Sciatic nerve (tissue), 2 donors: Measurements from ENCODE around the gene SEPHS1. TPM values are rescaled to one million over a fixed set of nuclear protein-coding genes. Genes with fewer than 3 reads are reported as not detected.
A peak's percentile ranks its signal among the peaks of the same experiment; 100 is the strongest.

Source experiments
- ATAC-seq: fragments of 200-7000 bp; cut with Tn5 transposase; one replicate; pipeline ENCODE4 v1.9.1; 2020; ENCODE audit warnings: mild to moderate bottlenecking, moderate library complexity
- DNase-seq: peaks from one replicate; pipeline ENCODE4 v3.0.0-alpha.2; 2020; ENCODE audit warnings: low spot score
- intact Hi-C: fragments of 100-400 bp; cut with DNase I; formaldehyde crosslinking; loops from one replicate; pipeline ENCODE4 v1.14.2; 2022
- total RNA-seq: library from RNA; stranded (reverse); fragmentation: NEBNext Ultra II Directional; extraction: Animal tissue kit (Norgen Biotek cat#: 25700); gene quantifications from one replicate; pipeline ENCODE4 v1.2.1, GENCODE V29; 2021
- donor health status: DM: no; HTN: no; CAD: no.
- donor health status: DM: no; HTN: no; CAD: no.

The SEPHS1 gene
- total RNA-seq, 1 donor from 2014 or later = 34.8 TPM

GRCh38 chr10:13366891-13367290 is 18.8 kb upstream of the SEPHS1 start:
- DNase-seq (no peak), ATAC-seq (no peak)
- intact Hi-C loops = no loop called here

- intact Hi-C loops = no loop called here
- no peak for ATAC-seq
- no peak for DNase-seq
These were observed 17.7 kb upstream of the SEPHS1 start for GRCh38 chr10:13365831-13366230.

DNA sequence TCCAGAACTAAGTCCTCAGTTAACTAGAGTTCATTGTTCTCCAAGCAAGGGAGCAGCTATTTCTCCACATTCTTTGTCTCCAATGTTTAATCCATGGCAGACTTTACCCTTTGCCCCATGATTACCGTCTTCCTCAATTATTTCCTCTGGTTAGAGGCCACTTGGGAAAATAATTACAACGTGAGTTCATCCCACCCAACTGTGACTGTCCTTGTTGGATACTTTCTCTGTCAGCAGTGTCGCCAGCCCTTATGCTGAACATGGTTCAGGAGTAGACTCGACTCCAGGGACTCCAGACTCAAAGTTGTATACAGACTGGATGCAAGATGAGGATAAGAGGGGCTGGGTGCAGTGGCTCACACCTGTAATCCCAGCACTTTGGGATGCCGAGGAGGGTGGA is 17.1 kb upstream of the SEPHS1 start:
- DNase-seq = no peak
- intact Hi-C loops = no loop called here

DNA sequence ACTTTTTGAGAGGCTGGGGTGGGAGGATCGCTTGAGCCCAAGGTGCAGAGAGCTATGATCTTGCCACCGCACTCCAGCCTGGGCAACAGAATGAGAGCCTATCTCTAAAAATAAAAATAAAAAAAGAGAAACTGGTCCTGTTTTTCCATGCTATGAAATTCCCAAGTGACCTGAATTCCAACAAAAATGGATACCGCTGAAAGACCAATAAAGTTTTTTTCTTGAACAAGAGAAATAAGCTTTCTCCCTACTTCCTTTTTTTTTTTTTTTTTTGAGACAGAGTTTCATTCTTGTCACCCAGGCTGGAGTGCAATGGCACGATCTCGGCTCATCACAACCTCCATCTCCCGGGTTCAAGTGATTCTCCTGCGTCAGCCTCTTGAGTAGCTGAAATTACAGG is 12.5 kb upstream of the SEPHS1 start:
- intact Hi-C loops = no loop called here
- DNase-seq (no peak), ATAC-seq (no peak)

More for the DNA sequence above, 17.1 kb upstream of the SEPHS1 start:
- no peak for ATAC-seq

DNA sequence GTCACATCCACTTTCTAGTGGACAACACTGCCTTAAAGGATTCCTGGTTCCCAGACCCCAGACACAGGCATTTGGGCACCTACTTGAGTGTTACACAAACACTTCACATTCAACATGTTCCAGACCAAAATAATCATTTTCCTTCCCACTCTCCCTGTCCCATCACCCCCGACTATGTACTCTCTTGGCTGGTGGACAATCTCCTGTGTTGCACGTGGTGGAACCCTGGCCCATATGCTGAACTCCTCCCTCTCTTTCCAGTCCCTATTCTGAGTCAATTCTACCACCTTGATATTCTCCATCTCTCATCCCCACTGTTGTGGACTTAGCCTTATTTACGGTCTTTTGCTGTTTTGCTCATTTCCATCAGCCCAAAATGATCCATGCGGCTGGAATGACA is 8.3 kb upstream of the SEPHS1 start:
- no peak for DNase-seq
- ATAC-seq = no peak
- intact Hi-C loops = no loop called here

GRCh38 chr10:13354783-13355182 is 6.7 kb upstream of the SEPHS1 start:
- no peak for DNase-seq
- no peak for ATAC-seq
- intact Hi-C loops = no loop called here

DNA sequence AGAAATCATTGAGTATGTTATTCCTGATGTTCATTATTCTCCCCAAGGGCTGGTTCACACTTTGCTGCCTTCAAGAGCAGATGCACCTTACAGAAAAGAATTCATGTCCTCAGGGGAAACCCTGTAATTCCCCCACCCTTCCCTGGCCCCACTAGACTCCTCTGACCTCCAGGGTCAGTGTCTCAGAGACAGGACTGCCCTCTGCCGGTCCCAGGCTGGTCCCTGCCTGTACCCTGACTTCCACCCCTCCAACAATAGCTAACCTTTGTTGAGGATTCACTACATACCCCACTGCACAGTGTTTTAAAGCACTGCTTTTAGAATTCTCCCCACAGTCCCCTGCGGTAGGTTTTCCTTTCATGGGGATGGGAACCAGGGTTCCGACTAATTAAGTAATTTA is 4.4 kb upstream of the SEPHS1 start:
- DNase-seq (no peak), ATAC-seq (no peak)
- intact Hi-C loops = no loop called here

DNA sequence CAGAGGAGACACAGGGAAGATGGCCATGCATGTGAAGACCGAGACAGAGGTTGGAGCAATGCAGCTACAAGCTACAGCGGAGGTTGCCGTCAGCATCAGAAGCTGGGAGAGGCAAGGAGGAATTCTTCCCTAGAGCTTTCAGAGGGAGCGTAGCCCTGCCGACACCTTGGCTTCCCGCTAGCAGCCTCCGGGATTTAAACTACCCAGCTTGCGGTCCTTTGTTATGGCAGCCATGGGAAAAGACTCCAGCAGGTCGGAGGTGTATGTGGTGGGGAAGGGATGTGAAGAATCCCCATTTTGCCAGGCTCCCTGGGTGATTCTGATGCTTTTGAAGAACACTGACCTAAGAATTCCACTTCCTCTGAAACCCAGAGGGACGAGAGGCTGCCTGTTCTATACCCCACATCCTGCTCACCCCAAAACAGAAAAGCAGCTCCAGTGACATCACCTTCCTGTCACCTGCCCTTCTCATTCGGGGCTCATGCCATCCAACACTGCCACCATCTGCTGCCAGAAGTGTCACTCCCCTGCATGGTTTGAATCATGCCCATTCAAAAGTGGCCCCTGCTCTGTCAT is 3.3 kb upstream of the SEPHS1 start:
- intact Hi-C loops = no loop called here
- ATAC-seq = no peak
- DNase-seq = no peak

DNA sequence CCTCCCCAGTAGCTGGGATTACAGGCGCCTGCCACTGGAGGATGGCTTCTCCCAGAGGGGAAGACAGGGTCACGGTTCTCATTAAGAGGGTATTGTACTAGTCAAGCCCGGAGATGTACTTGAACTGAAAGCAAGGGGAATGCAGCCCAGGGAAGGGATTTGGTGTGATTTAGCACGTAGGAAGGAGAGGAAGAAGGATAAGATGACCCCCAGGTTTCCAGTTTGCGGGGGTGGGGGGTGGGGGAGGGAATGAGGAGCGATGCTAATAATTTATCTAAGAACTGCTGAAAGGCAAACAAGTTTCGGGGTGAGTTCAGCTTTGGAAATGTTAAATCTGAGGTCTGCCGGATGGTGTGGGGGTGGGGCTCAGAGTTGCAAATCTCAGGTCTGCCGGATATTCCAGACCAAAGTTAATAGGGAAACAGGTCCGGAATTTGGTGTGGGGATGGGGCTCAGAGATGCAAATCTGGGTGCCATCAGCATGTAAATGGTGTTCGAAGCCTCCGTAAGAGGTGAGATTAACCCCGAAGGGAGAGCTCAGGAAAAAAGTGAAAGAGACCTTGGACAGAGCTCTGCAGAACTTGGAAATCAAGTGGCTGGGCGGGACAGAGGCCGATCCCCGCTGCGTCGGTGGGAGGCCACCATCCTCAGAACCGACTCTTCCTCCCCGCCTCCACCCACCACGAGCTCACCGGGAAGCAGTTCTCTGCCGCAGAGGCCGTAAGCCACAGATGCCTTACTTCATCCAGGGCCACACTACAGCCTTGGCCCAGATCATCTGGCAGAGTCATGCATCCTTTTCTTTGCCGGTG is 1.6 kb upstream of the SEPHS1 start:
- intact Hi-C loops = no loop called here
- peak; percentile 61 for ATAC-seq
- DNase-seq = peak; percentile 67

- DNase-seq = peak; percentile 91
- intact Hi-C loops = no loop called here
- ATAC-seq = peak; percentile 80
These were observed 465 bp downstream of the SEPHS1 start for GRCh38 chr10:13347500-13348156.

GRCh38 chr10:13347043-13347499 is 1.0 kb downstream of the SEPHS1 start:
- intact Hi-C loops = no loop called here
- ATAC-seq (peak; percentile 32), DNase-seq (no peak)

GRCh38 chr10:13346283-13347042 is 1.6 kb downstream of the SEPHS1 start:
- DNase-seq = no peak
- intact Hi-C loops = no loop called here

DNA sequence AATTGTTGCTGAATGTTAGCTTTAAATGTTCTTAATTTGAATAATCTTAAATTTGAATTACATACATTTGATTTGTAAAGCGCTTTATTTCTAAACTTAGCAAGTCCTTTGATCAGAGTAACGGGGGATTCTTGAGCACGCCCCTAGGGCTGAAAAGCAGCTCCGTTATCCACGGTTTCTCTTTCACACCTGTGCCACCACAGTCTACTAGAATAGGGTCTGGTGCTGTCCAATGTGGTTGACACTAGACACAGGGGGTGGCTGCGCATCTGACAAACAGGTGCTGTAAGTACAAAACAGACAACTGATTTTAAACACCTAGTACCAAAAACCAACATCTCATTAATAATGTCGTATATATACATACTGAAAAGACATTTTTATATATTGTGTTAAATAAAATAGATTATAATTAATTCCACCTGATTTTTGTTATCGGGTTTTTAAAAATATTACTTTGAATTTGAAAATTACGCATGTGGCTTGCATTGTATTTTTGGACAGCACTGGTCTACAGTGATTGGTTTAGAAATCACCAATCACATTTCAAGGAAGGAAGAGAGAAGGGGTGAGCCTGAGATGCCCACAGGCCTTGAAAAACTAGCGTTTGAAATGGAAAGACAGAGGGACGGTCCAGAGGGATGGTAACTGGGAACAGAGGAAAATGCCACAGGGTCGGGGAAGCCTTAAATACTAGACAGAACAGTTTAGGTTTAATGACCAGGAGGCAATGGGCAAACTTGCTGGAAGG is 7.3 kb downstream of the SEPHS1 start:
- DNase-seq = no peak
- intact Hi-C loops = no loop called here
- no peak for ATAC-seq

More at GRCh38 chr10:13346283-13347042, 1.6 kb downstream of the SEPHS1 start:
- peak; percentile 18 for ATAC-seq

GRCh38 chr10:13340068-13340467 is 8.0 kb downstream of the SEPHS1 start:
- ATAC-seq (no peak), DNase-seq (no peak)
- intact Hi-C loops = no loop called here

DNA sequence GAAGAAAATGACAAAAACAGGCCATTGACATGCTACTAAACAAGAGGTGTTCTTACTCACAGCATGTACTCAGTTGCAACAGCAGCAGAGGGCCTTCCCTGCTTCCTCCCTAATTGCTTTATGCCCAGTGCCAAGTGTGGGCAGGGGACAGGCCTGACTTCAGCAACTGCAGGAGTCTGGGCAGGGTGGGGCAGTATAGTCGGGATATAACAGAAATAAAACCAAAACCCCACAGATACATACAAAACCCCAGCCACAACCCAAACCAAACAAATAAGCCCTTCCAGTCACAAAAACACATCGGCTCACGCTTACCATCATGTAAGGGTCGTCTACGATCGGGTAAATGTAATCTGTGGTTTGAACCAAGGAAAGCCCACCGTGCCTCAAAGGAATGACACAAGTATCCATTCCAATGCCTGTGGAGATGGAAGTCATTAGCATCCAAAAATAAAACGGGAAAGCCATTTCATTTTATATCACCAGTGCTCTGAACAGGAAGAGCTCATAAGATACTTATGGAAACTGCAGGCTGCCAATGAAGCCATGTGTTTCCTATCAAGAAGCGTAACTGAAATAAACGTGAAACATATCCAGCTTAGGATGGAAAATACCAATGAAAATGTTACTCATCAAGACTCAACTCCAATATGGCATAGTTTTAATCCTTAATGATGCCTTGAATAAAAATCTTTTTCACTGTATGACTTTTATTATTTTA is 9.5 kb downstream of the SEPHS1 start:
- no peak for DNase-seq
- intact Hi-C loops = no loop called here
- ATAC-seq = no peak

DNA sequence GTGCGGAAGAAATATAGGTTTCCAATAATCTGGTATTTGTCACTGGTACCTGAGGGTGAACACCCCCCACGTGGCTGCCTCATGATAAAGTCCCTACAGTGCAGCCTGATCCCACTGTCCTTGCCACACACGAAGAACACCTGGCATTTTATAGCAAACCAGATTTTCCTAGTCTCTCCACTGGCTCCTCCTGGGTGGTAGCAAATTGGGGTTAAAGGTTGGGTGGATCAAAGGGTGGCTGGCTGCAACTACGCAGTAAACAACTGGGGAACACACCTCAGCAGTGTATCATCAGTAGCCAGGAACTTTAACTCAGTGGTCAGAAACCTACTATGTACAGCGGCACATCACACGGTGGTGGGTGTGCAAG is 10.3 kb downstream of the SEPHS1 start:
- DNase-seq = no peak
- ATAC-seq = no peak
- intact Hi-C loops = no loop called here

DNA sequence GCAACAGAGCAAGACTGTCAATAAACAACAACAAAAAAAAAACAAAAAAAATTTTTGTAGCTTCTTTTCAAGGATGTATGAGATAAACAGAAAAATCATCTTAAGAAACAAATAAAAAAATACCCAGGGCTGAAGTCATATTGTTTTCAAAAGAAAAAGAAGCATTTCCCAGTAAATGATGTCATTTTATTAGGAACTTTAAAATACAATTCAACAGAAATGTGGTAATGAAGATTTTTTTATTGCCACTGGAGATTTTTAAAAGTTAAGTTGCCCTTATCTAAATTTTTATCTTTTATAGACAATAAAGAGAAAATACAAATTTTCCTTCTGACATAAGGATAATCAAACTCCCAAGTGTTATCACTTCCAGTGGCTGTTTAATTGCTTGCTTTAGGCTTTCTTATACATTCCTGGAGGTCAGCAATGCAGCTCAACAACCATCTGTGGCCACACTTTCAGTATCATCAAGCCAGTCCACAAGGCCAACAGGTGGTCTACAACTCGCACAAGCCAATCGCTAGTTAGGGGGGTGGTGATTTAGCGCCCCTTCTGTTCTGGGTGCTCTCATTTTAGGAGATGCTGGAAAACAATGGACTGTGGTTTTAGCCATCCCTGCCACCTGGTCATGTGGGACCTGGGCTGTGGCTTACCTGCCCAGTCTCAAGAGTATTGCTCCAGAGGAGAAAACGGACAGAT is 10.8 kb downstream of the SEPHS1 start:
- intact Hi-C loops = no loop called here
- no peak for DNase-seq
- no peak for ATAC-seq

DNA sequence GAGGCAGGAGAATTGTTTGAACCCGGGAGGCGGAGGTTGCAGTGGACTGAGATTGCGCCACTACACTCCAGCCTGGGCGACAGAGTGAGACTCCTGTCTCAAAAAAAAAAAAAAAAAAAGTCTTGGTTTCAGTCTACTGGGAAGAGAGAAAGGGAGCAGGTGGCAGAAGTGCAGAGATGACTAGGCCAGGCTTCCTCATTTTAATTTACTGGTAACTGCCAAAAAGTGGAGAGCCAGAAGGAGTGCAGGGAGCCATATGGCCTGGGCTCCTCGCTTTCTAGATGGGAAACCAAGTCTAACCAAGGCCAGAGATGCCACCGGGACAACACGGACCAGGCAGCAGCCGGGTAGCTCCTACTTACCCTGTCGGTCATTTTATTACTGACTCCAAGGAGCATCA is 12.2 kb downstream of the SEPHS1 start:
- intact Hi-C loops = no loop called here
- DNase-seq (no peak), ATAC-seq (no peak)
